HG02973 (cell line): ENCODE results near the gene HDAC4.

Experiments used
- ATAC-seq: cut with Tn5 transposase; IDR thresholded peaks from one replicate; pipeline ENCODE4 v1.9.1; 2021; ENCODE audit warnings: moderate library complexity; ENCODE audit not compliant: unreplicated experiment

Gene HDAC4

GRCh38 chr2:239398521-239398921, 2.3 kb downstream of the HDAC4 start:
- ATAC-seq: no peak

- no peak for ATAC-seq
These were observed 2.8 kb downstream of the HDAC4 start for GRCh38 chr2:239397931-239398471.

GRCh38 chr2:239396881-239397681, 3.7 kb downstream of the HDAC4 start:
- ATAC-seq: no peak

GRCh38 chr2:239395524-239395923, 5.3 kb downstream of the HDAC4 start:
- no peak for ATAC-seq

GRCh38 chr2:239394978-239395377, 5.8 kb downstream of the HDAC4 start:
- no peak for ATAC-seq

- no peak for ATAC-seq
These were observed 6.4 kb downstream of the HDAC4 start for GRCh38 chr2:239394346-239394945.

- ATAC-seq: no peak
These were observed 6.9 kb downstream of the HDAC4 start for GRCh38 chr2:239393941-239394340.

- no peak for ATAC-seq
These were observed 7.4 kb downstream of the HDAC4 start for GRCh38 chr2:239393388-239393940.

- no peak for ATAC-seq
These were observed 8.0 kb downstream of the HDAC4 start for GRCh38 chr2:239392688-239393387.

- ATAC-seq: no peak
These were observed 8.8 kb downstream of the HDAC4 start for GRCh38 chr2:239392072-239392357.

- ATAC-seq: no peak
These were observed 9.3 kb downstream of the HDAC4 start for GRCh38 chr2:239391286-239392071.

GRCh38 chr2:239390546-239391285, 10.1 kb downstream of the HDAC4 start:
- ATAC-seq: no peak

GRCh38 chr2:239389414-239390329, 11.1 kb downstream of the HDAC4 start:
- ATAC-seq: no peak

- no peak for ATAC-seq
These were observed 12.3 kb downstream of the HDAC4 start for GRCh38 chr2:239388236-239389151.

- no peak for ATAC-seq
These were observed 13.0 kb downstream of the HDAC4 start for GRCh38 chr2:239387811-239388210.

GRCh38 chr2:239386872-239387445, 13.9 kb downstream of the HDAC4 start:
- ATAC-seq: no peak

- ATAC-seq: no peak
These were observed 14.7 kb downstream of the HDAC4 start for GRCh38 chr2:239386001-239386670.
